ENCODE data around the gene PDYN. TPM values are rescaled to one million over a fixed set of nuclear protein-coding genes. Genes with fewer than 3 reads are reported as not detected.

The PDYN gene
- total and polyA plus RNA-seq, 10 of the 15 experiments (the other 5 are each of a cell fraction or from before 2014, with no cell fraction given) = not detected

- H3K4me3 ChIP-seq = no peak overlapping the region
- DNase-seq (ENCODE audit: low read depth, low spot score) (no peak), ATAC-seq (no peak), FAIRE-seq (no peak)
- TF ChIP-seq ATF7 (IDR thresholded peaks at IDR 0.05; ENCODE audit: low read depth) = no peak
- no peak for TF ChIP-seq NR2C2 (IDR thresholded peaks at IDR 0.05; ENCODE audit: borderline replicate concordance, control insufficient read depth, insufficient read length, low read depth)
- no peak for TF ChIP-seq SP1 (IDR thresholded peaks at IDR 0.05; ENCODE audit: low read depth, low read length)
- TF ChIP-seq BMI1 (IDR thresholded peaks at IDR 0.05; ENCODE audit: borderline replicate concordance) = no peak
- no peak for TF ChIP-seq SREBF1 (IDR thresholded peaks at IDR 0.05; ENCODE audit: low read length)
- no peak for TF ChIP-seq POLR2A (IDR thresholded peaks at IDR 0.05; ENCODE audit: low read depth, low read length)
- TF ChIP-seq CHD1 (IDR thresholded peaks at IDR 0.05; ENCODE audit: low read depth, low read length) = no peak
- TF ChIP-seq NFXL1 (IDR thresholded peaks at IDR 0.05; ENCODE audit: borderline replicate concordance) = no peak
- TF ChIP-seq PBX3 (IDR thresholded peaks at IDR 0.05; ENCODE audit: insufficient replicate concordance, low read depth, low read length) = no peak
- TF ChIP-seq POU2F2 (IDR thresholded peaks at IDR 0.05; ENCODE audit: borderline replicate concordance, low read depth, low read length) = no peak
- no peak for TF ChIP-seq CTCF (IDR thresholded peaks at IDR 0.05 in 2 of 3, conservative IDR thresholded peaks at IDR 0.05 in 1 of 3; ENCODE audit: control insufficient read depth in 2 of 3, extremely low read depth in 1 of 3, insufficient read depth in 1 of 3, low read depth in 3 of 3, low read length in 3 of 3)
- no peak for TF ChIP-seq NR2F1 (conservative IDR thresholded peaks at IDR 0.05)
- TF ChIP-seq ZNF217 (IDR thresholded peaks at IDR 0.05) = no peak
- TF ChIP-seq PKNOX1 (IDR thresholded peaks at IDR 0.05) = no peak
- no peak for TF ChIP-seq FOXK2 (IDR thresholded peaks at IDR 0.05)
- no peak for TF ChIP-seq NR2C1 (IDR thresholded peaks at IDR 0.05)
- H3K9me3 ChIP-seq (replicated peaks; ENCODE audit: control insufficient read depth, insufficient read depth, low read length) = no peaks in the 10 kb centered on the region
- POLR2A ChIA-PET = no interaction called here
- H4K20me1 ChIP-seq (ENCODE audit: control insufficient read depth, insufficient read depth) = no peaks in the 10 kb centered on the region
- RAD21 ChIA-PET (ENCODE audit: unreplicated experiment) = no interaction called here
- in situ Hi-C loops (cut with MboI) = no loop called here
- CTCF ChIA-PET = no interaction called here
- H2AFZ ChIP-seq (ENCODE audit: control insufficient read depth, low read depth, low read length) = no peak overlapping the region
- H3K9ac ChIP-seq (ENCODE audit: control insufficient read depth, insufficient read depth, low read length) = no peak overlapping the region
- WGBS (ENCODE audit: insufficient coverage, insufficient replicate concordance, low lambda C conversion rate, missing lambda C conversion rate) = 38% methylated on average over 1 of the region's 1 CpG
- no peaks in the 10 kb centered on the region for H3K4me1 ChIP-seq (ENCODE audit: control insufficient read depth, insufficient read depth, low read length)
- intact Hi-C loops (cut with micrococcal nuclease; ENCODE audit: unreplicated experiment) = no loop called here
- no peak overlapping the region for H3K27ac ChIP-seq (ENCODE audit: control insufficient read depth, insufficient read depth)
- no peak overlapping the region for H3K4me2 ChIP-seq (ENCODE audit: control insufficient read depth, insufficient read depth)
- SMC1A ChIA-PET (ENCODE audit: uncharacterized antibody, unreplicated experiment) = no interaction called here
- no peaks in the 10 kb centered on the region for H3K27me3 ChIP-seq (replicated peaks in 1 of 2; ENCODE audit: control insufficient read depth in 2 of 2, insufficient read depth in 2 of 2, low read length in 1 of 2)
- no peaks in the 10 kb centered on the region for H3K79me2 ChIP-seq (ENCODE audit: control insufficient read depth, insufficient read depth, low read length)
- no TSS peak for BruUV-seq (replicated peaks)
- H3K36me3 ChIP-seq (ENCODE audit: control insufficient read depth in 2 of 2, insufficient read depth in 2 of 2, low read length in 1 of 2) = no peaks in the 10 kb centered on the region
Measured at GRCh38 chr20:1934156-1934555, 59.7 kb downstream of the PDYN start.

All from GM12878 (cell line).